H1 (cell line): Measurements from ENCODE around the gene RTCA. TPM values are rescaled to one million over a fixed set of nuclear protein-coding genes. Genes with fewer than 3 reads are reported as not detected.

ENCODE experiments used
- CTCF ChIA-PET: fragments of 300-600 bp; sonication (Branson Sonifier 250); formaldehyde crosslinking; loops from one replicate; lab custom pipeline; 2021; ENCODE audit not compliant: partially characterized antibody; lab: Charles Lee
- POLR2A ChIA-PET: fragments of 300-600 bp; sonication (Branson Sonifier 250); formaldehyde crosslinking; loops from one replicate; lab custom pipeline; 2021; ENCODE audit warnings: inconsistent platforms; ENCODE audit not compliant: partially characterized antibody; lab: Charles Lee
- DNase-seq, 2 experiments: peaks; one replicate each; pipeline versions ENCODE4 v3.0.0 to v3.0.0-alpha.2; 2010 to 2022; ENCODE audit warnings: low spot score in 2 of 2, low read depth in 1 of 2, mixed read lengths in 1 of 2
- FAIRE-seq: peaks from 2 replicates; lab custom pipeline; 2011; peaks lifted over from hg19 to GRCh38; lab: Jason Lieb, UNC
- H2AFZ ChIP-seq: 2 replicates; pipeline ENCODE4 v1.8.1; 2012; ENCODE audit warnings: low read length, inconsistent platforms
- H2AK5ac ChIP-seq: 2 replicates; pipeline ENCODE4 v1.6.1; 2013; ENCODE audit warnings: low read depth, low read length
- H2BK120ac ChIP-seq: replicated peaks from 2 replicates; pipeline ENCODE3; 2013; ENCODE audit warnings: low read depth, low read length, inconsistent platforms
- H2BK12ac ChIP-seq: 2 replicates; pipeline ENCODE4 v1.6.1; 2013; ENCODE audit warnings: low read depth, low read length
- H2BK15ac ChIP-seq: 2 replicates; pipeline ENCODE4 v1.6.1; 2013; ENCODE audit warnings: low read length
- H2BK20ac ChIP-seq: 2 replicates; pipeline ENCODE4 v1.6.1; 2013; ENCODE audit warnings: low read length
- H2BK5ac ChIP-seq: 2 replicates; pipeline ENCODE4 v1.6.1; 2013; ENCODE audit warnings: low read depth, low read length
- H3K14ac ChIP-seq: 2 replicates; pipeline ENCODE4 v1.6.1; 2013; ENCODE audit warnings: inconsistent platforms; ENCODE audit not compliant: insufficient read length
- H3K18ac ChIP-seq: 2 replicates; pipeline ENCODE4 v1.6.1; 2013; ENCODE audit warnings: low read length; ENCODE audit errors: extremely low read depth
- H3K23ac ChIP-seq: 2 replicates; pipeline ENCODE4 v1.6.1; 2013; ENCODE audit warnings: inconsistent platforms; ENCODE audit not compliant: insufficient read length
- H3K23me2 ChIP-seq: 2 replicates; pipeline ENCODE4 v1.6.1; 2013; ENCODE audit warnings: low read depth, low read length
- H3K27ac ChIP-seq: 2 replicates; pipeline ENCODE4 v1.6.1; 2011; ENCODE audit warnings: low read depth, low read length, inconsistent platforms
- H3K27me3 ChIP-seq, 4 experiments: replicated peaks in 1 of 4; 1 replicate in 1 of 4; 2 replicates in 3 of 4; pipeline versions ENCODE4 v1.6.1 to v1.8.1; 2011 to 2013; ENCODE audit warnings: low read length in 3 of 4, mild to moderate bottlenecking in 3 of 4, inconsistent platforms in 2 of 4, mixed read lengths in 2 of 4, moderate library complexity in 1 of 4; ENCODE audit not compliant: control insufficient read depth in 3 of 4, insufficient read depth in 3 of 4; ENCODE audit errors: extremely low read depth in 1 of 4
- H3K36me3 ChIP-seq, 4 experiments: 2 replicates each; pipeline versions ENCODE4 v1.6.1 to v1.8.1; 2011 to 2013; ENCODE audit warnings: mild to moderate bottlenecking in 4 of 4, low read length in 3 of 4, moderate library complexity in 2 of 4, control low read depth in 1 of 4, inconsistent platforms in 1 of 4; ENCODE audit not compliant: insufficient read depth in 4 of 4, control insufficient read depth in 2 of 4
- H3K4ac ChIP-seq: replicated peaks from 2 replicates; pipeline ENCODE3; 2013; ENCODE audit warnings: low read length, low read depth, mixed read lengths, inconsistent platforms; ENCODE audit not compliant: insufficient read length
- H3K4me1 ChIP-seq, 4 experiments: replicated peaks in 1 of 4; 1 replicate in 1 of 4; 2 replicates in 3 of 4; pipeline versions ENCODE4 v1.6.1 to v1.8.1; 2011 to 2013; ENCODE audit warnings: low read length in 3 of 4, inconsistent platforms in 2 of 4, mixed read lengths in 1 of 4; ENCODE audit not compliant: insufficient read depth in 4 of 4, control insufficient read depth in 3 of 4
- H3K4me2 ChIP-seq, 2 experiments: 2 replicates each; pipeline versions ENCODE4 v1.6.1 to v1.8.1; 2011 to 2013; ENCODE audit warnings: low read depth in 2 of 2, low read length in 2 of 2, control low read depth in 1 of 2, inconsistent platforms in 1 of 2, mild to moderate bottlenecking in 1 of 2; ENCODE audit not compliant: insufficient read depth in 1 of 2
- H3K4me3 ChIP-seq, 4 experiments: fragments of 200-600, 300-600 bp in 1 of 4; sonication (generic), shearing (Covaris generic), sonication (Bioruptor Twin) in 1 of 4; 2 replicates each; pipeline versions ENCODE4 v1.5.1 to v1.8.1; 2011 to 2016; ENCODE audit warnings: low read length in 4 of 4, low read depth in 3 of 4, control low read depth in 2 of 4, inconsistent platforms in 2 of 4, mild to moderate bottlenecking in 2 of 4, mixed read lengths in 1 of 4, moderate library complexity in 1 of 4; ENCODE audit not compliant: insufficient read depth in 2 of 4; ENCODE audit errors: extremely low read depth in 1 of 4
- H3K56ac ChIP-seq: replicated peaks from 2 replicates; pipeline ENCODE3; 2013; ENCODE audit warnings: low read depth, mild to moderate bottlenecking, mixed read lengths, low read length, inconsistent platforms; ENCODE audit not compliant: insufficient read length
- H3K79me1 ChIP-seq: 2 replicates; pipeline ENCODE4 v1.6.1; 2013; ENCODE audit warnings: low read depth, low read length, control low read depth
- H3K79me2 ChIP-seq, 2 experiments: 2 replicates each; pipeline versions ENCODE4 v1.6.1 to v1.8.1; 2012 to 2013; ENCODE audit warnings: low read length in 2 of 2, mild to moderate bottlenecking in 2 of 2, inconsistent platforms in 1 of 2; ENCODE audit not compliant: insufficient read depth in 2 of 2, control insufficient read depth in 1 of 2
- H3K9ac ChIP-seq, 4 experiments: replicated peaks in 1 of 4; 1 replicate in 1 of 4; 2 replicates in 3 of 4; pipeline versions ENCODE4 v1.6.1 to v1.8.1; 2011 to 2013; ENCODE audit warnings: low read depth in 3 of 4, low read length in 3 of 4, control low read depth in 2 of 4, mild to moderate bottlenecking in 2 of 4, moderate library complexity in 2 of 4, inconsistent platforms in 1 of 4; ENCODE audit errors: extremely low read depth in 1 of 4
- H3K9me3 ChIP-seq, 2 experiments: 2 replicates each; pipeline versions ENCODE4 v1.6.1 to v1.8.1; 2012 to 2013; ENCODE audit warnings: mild to moderate bottlenecking in 2 of 2, moderate library complexity in 2 of 2, control low read depth in 1 of 2, inconsistent platforms in 1 of 2, low read depth in 1 of 2, low read length in 1 of 2, mixed read lengths in 1 of 2; ENCODE audit not compliant: insufficient read depth in 2 of 2
- H4K20me1 ChIP-seq, 2 experiments: replicated peaks in 1 of 2; 2 replicates each; pipeline versions ENCODE3 to v1.8.1; 2011 to 2013; ENCODE audit warnings: inconsistent platforms in 2 of 2, low read length in 2 of 2, mild to moderate bottlenecking in 1 of 2; ENCODE audit not compliant: insufficient read depth in 2 of 2, control insufficient read depth in 1 of 2
- H4K5ac ChIP-seq: 2 replicates; pipeline ENCODE4 v1.6.1; 2013; ENCODE audit warnings: low read length, low read depth, mixed read lengths, inconsistent platforms; ENCODE audit not compliant: insufficient read length
- H4K8ac ChIP-seq: 2 replicates; pipeline ENCODE4 v1.8.0; 2013; ENCODE audit warnings: mild to moderate bottlenecking, moderate library complexity, low read length, inconsistent platforms; ENCODE audit not compliant: insufficient read depth; ENCODE audit errors: extremely low read depth
- H4K91ac ChIP-seq: replicated peaks from 2 replicates; pipeline ENCODE3; 2013; ENCODE audit warnings: low read length, mixed read lengths, inconsistent platforms; ENCODE audit not compliant: insufficient read length
- CBX5 ChIP-seq: fragments of 300-800, 300-1000 bp; sonication (generic); IDR thresholded peaks from 2 replicates; pipeline ENCODE4 v1.7.1; 2016; ENCODE audit warnings: antibody characterized with exemption, low read length, low read depth
- CEBPB ChIP-seq: IDR thresholded peaks from 2 replicates; pipeline ENCODE4 v1.6.1; 2012; ENCODE audit warnings: low read depth, low read length
- E2F6 ChIP-seq: IDR thresholded peaks from 2 replicates; pipeline ENCODE4 v1.6.1; 2012; ENCODE audit warnings: inconsistent platforms
- RXRA ChIP-seq: IDR thresholded peaks from 2 replicates; pipeline ENCODE4 v1.6.1; 2011; ENCODE audit warnings: low read depth, mild to moderate bottlenecking, low read length, moderate library complexity; ENCODE audit not compliant: insufficient read depth
- WGBS, 2 experiments: shearing (Covaris generic) in 1 of 2; methylation state at CpG; one replicate each; pipeline versions ENCODE4 v1.1.6 to v1.1.7; 2013 to 2015; ENCODE audit warnings: low lambda C conversion rate in 2 of 2, mixed read lengths in 2 of 2, inconsistent platforms in 1 of 2, low coverage in 1 of 2, missing lambda C conversion rate in 1 of 2; ENCODE audit not compliant: insufficient replicate concordance in 2 of 2, insufficient coverage in 1 of 2, insufficient read length in 1 of 2; ENCODE audit errors: extremely low coverage in 1 of 2, missing lambda C conversion rate in 1 of 2; 5-methylcytosine and 5-hydroxymethylcytosine counted together
- polyA plus RNA-seq, 7 experiments: library from polyadenylated mRNA; depleted of rRNA in 3 of 7; stranded (reverse) in 5 of 7; unstranded in 2 of 7; fragments of >200 nt in 5 of 7; fragments of 200-250 nt in 2 of 7; gene quantifications; 1 replicate in 5 of 7; 2 replicates in 1 of 7; 4 replicates in 1 of 7; pipeline versions ENCODE4 v1.2.1 to v1.2.3, GENCODE V29; 2011 to 2013; ENCODE audit warnings: missing spikeins in 2 of 7, mixed read lengths in 2 of 7
- total RNA-seq: library from RNA; stranded (reverse); fragmentation: NEBNext Ultra II Directional; extraction: Animal tissue kit (Norgen Biotek cat#: 25700); gene quantifications from 2 replicates; pipeline ENCODE4 v1.2.1, GENCODE V29; 2021

RTCA gene
- total and polyA plus RNA-seq, 2 of the 8 experiments (the other 6 are each of a cell fraction or from before 2014, with no cell fraction given): 13.8 to 31.6 TPM

GRCh38 chr1:100328133-100328532 lies 62.1 kb downstream of the RTCA start:
- ChIA-PET CTCF (interaction anchor here (1.0 to 1.3 kb wide), 2 partner anchors 14 to 29 kb away, joined by 3 to 4 read pairs; no protein-coding TSS in a partner anchor), POLR2A (no interaction called here)
- Histone ChIP-seq H4K20me1 (no peaks in the 10 kb centered on the region), H2BK12ac (0 out of 2 replicates have a peak overlapping the region, but pooled peaks have one; percentile 51), H4K8ac (no peak overlapping the region), H3K27ac (no peak overlapping the region), H2BK5ac (no peak overlapping the region), H3K27me3 (no peaks in the 10 kb centered on the region), H3K79me1 (no peaks in the 10 kb centered on the region), H3K4me1 (peaks cover 0 to 10% (median 3%) of the 10 kb centered on the region in 4 experiments; a peak in 4 of 7 replicates), H2BK20ac (no peak overlapping the region), H3K23ac (no peak overlapping the region), H2AK5ac (no peak overlapping the region), H3K79me2 (no peaks in the 10 kb centered on the region), H3K4me2 (no peak overlapping the region), H3K9me3 (no peaks in the 10 kb centered on the region), H2BK15ac (no peak overlapping the region), H3K23me2 (no peaks in the 10 kb centered on the region; the same call in 1 of the 2 replicates), H3K4me3 (no peak overlapping the region), H3K14ac (no peak overlapping the region), H3K56ac (no peak overlapping the region), H2AFZ (no peak overlapping the region), H4K5ac (no peak overlapping the region), H3K36me3 (no peaks in the 10 kb centered on the region), H3K18ac (no peak overlapping the region), H4K91ac (no peak overlapping the region), H2BK120ac (no peak overlapping the region), H3K9ac (no peak overlapping the region), H3K4ac (no peak overlapping the region)
- DNase-seq (no peak), FAIRE-seq (no peak)
- WGBS, 2 experiments: 85% methylated on average over 1 of the region's 1 CpG; no CpG with 5 or more reads in 1 of the 2 experiments
- TF ChIP-seq RXRA (no peak), E2F6 (no peak), CBX5 (no peak), CEBPB (no peak)
